ENCODE data around the gene NOXO1. TPM values are rescaled to one million over a fixed set of nuclear protein-coding genes. Genes with fewer than 3 reads are reported as not detected.
"Not testable (repeated sequence)": the region's sequence is repeated elsewhere in the genome, so short reads cannot be mapped to it uniquely, and the experiment has no call there.

Gene NOXO1
- polyA plus RNA-seq, 1 donor (not counting 4 experiments of a cell fraction or from before 2014, with no cell fraction given) = 0.38 TPM

GRCh38 chr16:2015117-2015946 lies 34.1 kb upstream of the NOXO1 start:
- Histone ChIP-seq H3K4me3 (ENCODE audit: control insufficient read depth in 2 of 3, extremely low read depth in 1 of 3, insufficient read depth in 2 of 3, low read depth in 1 of 3, low read length in 3 of 3) (no peak overlapping the region), H3K27ac (ENCODE audit: control insufficient read depth, insufficient read depth, low read length) (peak overlapping the region; percentile 29), H3K9ac (ENCODE audit: control insufficient read depth, extremely low read depth, insufficient read depth, low read length) (peak overlapping the region; percentile 46), H3K4me2 (ENCODE audit: control insufficient read depth, extremely low read depth, insufficient read depth, low read depth, low read length) (peak overlapping the region; percentile 50), H3K27me3 (ENCODE audit: control insufficient read depth, extremely low read depth, insufficient read depth, low read length) (peaks cover 17% of the 10 kb centered on the region), H3K9me1 (ENCODE audit: control insufficient read depth, extremely low read depth, insufficient read depth, low read length) (peaks cover 2% of the 10 kb centered on the region), H4K20me1 (ENCODE audit: control insufficient read depth, extremely low read depth, insufficient read depth, low read length) (no peaks in the 10 kb centered on the region), H3K36me3 (ENCODE audit: control insufficient read depth in 2 of 2, extremely low read depth in 1 of 2, insufficient read depth in 2 of 2, low read length in 2 of 2) (no peaks in the 10 kb centered on the region), H3K79me2 (ENCODE audit: control insufficient read depth, insufficient read depth, low read length) (peaks cover 3% of the 10 kb centered on the region), H2AFZ (ENCODE audit: control insufficient read depth, low read length) (peak overlapping the region; percentile 79), H3K9me3 (ENCODE audit: control insufficient read depth, low read depth, low read length) (no peaks in the 10 kb centered on the region), H3K4me1 (ENCODE audit: control insufficient read depth, extremely low read depth, insufficient read depth, low read length) (peaks cover 15% of the 10 kb centered on the region)
- FAIRE-seq = no peak
- DNase-seq (ENCODE audit: low read depth, low spot score) = no peak
- no peak for TF ChIP-seq EZH2 (IDR thresholded peaks at IDR 0.05; ENCODE audit: low read length)
- no peak for TF ChIP-seq CTCF (optimal IDR thresholded peaks at IDR 0.05 in 1 of 3, IDR thresholded peaks at IDR 0.05 in 1 of 3, conservative IDR thresholded peaks at IDR 0.05 in 1 of 3; ENCODE audit: extremely low read depth in 1 of 3, insufficient read depth in 2 of 3, low read length in 3 of 3)
- dilution Hi-C loops (cut with MboI; ENCODE audit: extremely low pct_ligation_motif_present, low sequenced_read_pairs) = no loop called here

- H3K9ac ChIP-seq (ENCODE audit: control insufficient read depth, extremely low read depth, insufficient read depth, low read length) = no peak overlapping the region
- no peak overlapping the region for H3K4me2 ChIP-seq (ENCODE audit: control insufficient read depth, extremely low read depth, insufficient read depth, low read depth, low read length)
- FAIRE-seq (no peak), DNase-seq (ENCODE audit: low read depth, low spot score) (no peak)
- dilution Hi-C loops (cut with MboI; ENCODE audit: extremely low pct_ligation_motif_present, low sequenced_read_pairs) = no loop called here
- H2AFZ ChIP-seq (ENCODE audit: control insufficient read depth, low read length) = no peak overlapping the region
- H3K79me2 ChIP-seq (ENCODE audit: control insufficient read depth, insufficient read depth, low read length) = peaks cover 16% of the 10 kb centered on the region
- H3K27me3 ChIP-seq (ENCODE audit: control insufficient read depth, extremely low read depth, insufficient read depth, low read length) = no peaks in the 10 kb centered on the region
- H3K36me3 ChIP-seq (ENCODE audit: control insufficient read depth in 2 of 2, extremely low read depth in 1 of 2, insufficient read depth in 2 of 2, low read length in 2 of 2) = peaks cover 0 to 4% of the 10 kb centered on the region in 2 experiments
- peaks cover 18% of the 10 kb centered on the region for H3K4me1 ChIP-seq (ENCODE audit: control insufficient read depth, extremely low read depth, insufficient read depth, low read length)
- no peaks in the 10 kb centered on the region for H3K9me3 ChIP-seq (ENCODE audit: control insufficient read depth, low read depth, low read length)
- H3K4me3 ChIP-seq (ENCODE audit: control insufficient read depth in 2 of 3, extremely low read depth in 1 of 3, insufficient read depth in 2 of 3, low read depth in 1 of 3, low read length in 3 of 3) = no peak overlapping the region
- H4K20me1 ChIP-seq (ENCODE audit: control insufficient read depth, extremely low read depth, insufficient read depth, low read length) = no peaks in the 10 kb centered on the region
- no peak for TF ChIP-seq CTCF (optimal IDR thresholded peaks at IDR 0.05 in 1 of 3, IDR thresholded peaks at IDR 0.05 in 1 of 3, conservative IDR thresholded peaks at IDR 0.05 in 1 of 3; ENCODE audit: extremely low read depth in 1 of 3, insufficient read depth in 2 of 3, low read length in 3 of 3)
- no peak for TF ChIP-seq EZH2 (IDR thresholded peaks at IDR 0.05; ENCODE audit: low read length)
- H3K9me1 ChIP-seq (ENCODE audit: control insufficient read depth, extremely low read depth, insufficient read depth, low read length) = peaks cover 2% of the 10 kb centered on the region
- no peak overlapping the region for H3K27ac ChIP-seq (ENCODE audit: control insufficient read depth, insufficient read depth, low read length)
Measured at GRCh38 chr16:2013527-2013926, 32.3 kb upstream of the NOXO1 start.

GRCh38 chr16:2011726-2012125 lies 30.5 kb upstream of the NOXO1 start:
- dilution Hi-C loops (cut with MboI; ENCODE audit: extremely low pct_ligation_motif_present, low sequenced_read_pairs); H3K9ac ChIP-seq (ENCODE audit: control insufficient read depth, extremely low read depth, insufficient read depth, low read length); H3K4me3 ChIP-seq (ENCODE audit: control insufficient read depth in 2 of 3, extremely low read depth in 1 of 3, insufficient read depth in 2 of 3, low read depth in 1 of 3, low read length in 3 of 3); DNase-seq (ENCODE audit: low read depth, low spot score); H3K27me3 ChIP-seq (ENCODE audit: control insufficient read depth, extremely low read depth, insufficient read depth, low read length); H3K4me2 ChIP-seq (ENCODE audit: control insufficient read depth, extremely low read depth, insufficient read depth, low read depth, low read length); H3K27ac ChIP-seq (ENCODE audit: control insufficient read depth, insufficient read depth, low read length); H3K9me3 ChIP-seq (ENCODE audit: control insufficient read depth, low read depth, low read length); H2AFZ ChIP-seq (ENCODE audit: control insufficient read depth, low read length); FAIRE-seq; H3K9me1 ChIP-seq (ENCODE audit: control insufficient read depth, extremely low read depth, insufficient read depth, low read length): not testable (repeated sequence)
- Histone ChIP-seq H3K36me3 (ENCODE audit: control insufficient read depth in 2 of 2, extremely low read depth in 1 of 2, insufficient read depth in 2 of 2, low read length in 2 of 2) (peaks cover 0 to 12% of the 10 kb centered on the region in 2 experiments), H4K20me1 (ENCODE audit: control insufficient read depth, extremely low read depth, insufficient read depth, low read length) (peaks cover 13% of the 10 kb centered on the region), H3K79me2 (ENCODE audit: control insufficient read depth, insufficient read depth, low read length) (peaks cover 34% of the 10 kb centered on the region), H3K4me1 (ENCODE audit: control insufficient read depth, extremely low read depth, insufficient read depth, low read length) (peaks cover 32% of the 10 kb centered on the region)

Measured in keratinocyte (primary cell).